Hepatocyte (in vitro differentiated cells): ENCODE measurements around the gene MED15. TPM values are rescaled to one million over a fixed set of nuclear protein-coding genes. Genes with fewer than 3 reads are reported as not detected.

Experiments used
- DNase-seq: peaks from one replicate; pipeline ENCODE4 v3.0.0-alpha.2; 2016; ENCODE audit warnings: low spot score
- H2AFZ ChIP-seq: fragments of 200-600 bp; sonication (generic); 2 replicates; pipeline ENCODE4 v1.6.0; 2016; ENCODE audit warnings: antibody characterized with exemption, mild to moderate bottlenecking
- H3K27ac ChIP-seq: fragments of 200-600 bp; sonication (generic); 2 replicates; pipeline ENCODE4 v1.5.1; 2016; ENCODE audit warnings: mild to moderate bottlenecking
- H3K27me3 ChIP-seq: fragments of 200-600 bp; sonication (generic); 2 replicates; pipeline ENCODE4 v1.6.1; 2016
- H3K36me3 ChIP-seq: fragments of 200-600 bp; sonication (generic); replicated peaks from 2 replicates; pipeline ENCODE4 v1.5.1; 2016; ENCODE audit warnings: low read depth; ENCODE audit not compliant: insufficient read depth
- H3K4me1 ChIP-seq: fragments of 200-600 bp; sonication (generic); 2 replicates; pipeline ENCODE4 v1.5.1; 2016; ENCODE audit warnings: mild to moderate bottlenecking, moderate library complexity; ENCODE audit not compliant: insufficient read depth
- H3K4me2 ChIP-seq: fragments of 200-600 bp; sonication (generic); 2 replicates; pipeline ENCODE4 v1.6.0; 2016
- H3K4me3 ChIP-seq: fragments of 200-600 bp; sonication (generic); 2 replicates; pipeline ENCODE4 v1.5.1; 2016; ENCODE audit warnings: mild to moderate bottlenecking
- H3K79me2 ChIP-seq: fragments of 200-600 bp; sonication (generic); 2 replicates; pipeline ENCODE4 v1.6.0; 2017; ENCODE audit warnings: mild to moderate bottlenecking
- H3K9me2 ChIP-seq: fragments of 200-600 bp; sonication (generic); replicated peaks from 2 replicates; pipeline ENCODE4 v1.6.0; 2017; ENCODE audit warnings: mild to moderate bottlenecking; ENCODE audit not compliant: insufficient read depth
- H3K9me3 ChIP-seq: fragments of 200-600 bp; sonication (generic); 2 replicates; pipeline ENCODE4 v1.5.1; 2016; ENCODE audit warnings: low read depth, mild to moderate bottlenecking
- H4K20me1 ChIP-seq: fragments of 200-600 bp; sonication (generic); 2 replicates; pipeline ENCODE4 v1.6.0; 2016; ENCODE audit warnings: mild to moderate bottlenecking; ENCODE audit not compliant: insufficient read depth, poor library complexity, severe bottlenecking
- EZH2 ChIP-seq: fragments of 200-600 bp; sonication (generic); IDR thresholded peaks from 2 replicates; pipeline ENCODE4 v1.6.1; 2016; ENCODE audit warnings: antibody characterized with exemption, mild to moderate bottlenecking, borderline replicate concordance
- EZH2phosphoT487 ChIP-seq: fragments of 200-600 bp; sonication (generic); IDR thresholded peaks from one replicate; pipeline ENCODE4 v1.6.1; 2018; ENCODE audit warnings: antibody characterized with exemption, mild to moderate bottlenecking, low read depth, moderate library complexity; ENCODE audit not compliant: unreplicated experiment, severe bottlenecking
- WGBS: methylation state at CpG from one replicate; pipeline ENCODE4 v1.1.6; 2016; ENCODE audit warnings: low lambda C conversion rate; ENCODE audit errors: missing lambda C conversion rate; 5-methylcytosine and 5-hydroxymethylcytosine counted together
- polyA plus RNA-seq: library from polyadenylated mRNA; unstranded; fragments of >200 nt; fragmentation: Nextera tagmentation; extraction: Ambion mirVana; gene quantifications from 2 replicates; pipeline ENCODE4 v1.2.1, GENCODE V29; 2016
- total RNA-seq: library from RNA; depleted of rRNA; stranded (reverse); fragments of >200 nt; gene quantifications from 2 replicates; pipeline ENCODE4 v1.2.3, GENCODE V29; 2014
- TF ChIP-seq, protein P1 (sequence below): fragments of 200-600 bp; sonication (generic); IDR thresholded peaks from 2 replicates; pipeline ENCODE4 v1.5.1; 2016; ENCODE audit warnings: antibody characterized with exemption, mild to moderate bottlenecking; ENCODE audit not compliant: poor library complexity

MED15 gene
- total and polyA plus RNA-seq, 2 experiments from 2014 or later = 31.5 to 53.1 TPM

DNA sequence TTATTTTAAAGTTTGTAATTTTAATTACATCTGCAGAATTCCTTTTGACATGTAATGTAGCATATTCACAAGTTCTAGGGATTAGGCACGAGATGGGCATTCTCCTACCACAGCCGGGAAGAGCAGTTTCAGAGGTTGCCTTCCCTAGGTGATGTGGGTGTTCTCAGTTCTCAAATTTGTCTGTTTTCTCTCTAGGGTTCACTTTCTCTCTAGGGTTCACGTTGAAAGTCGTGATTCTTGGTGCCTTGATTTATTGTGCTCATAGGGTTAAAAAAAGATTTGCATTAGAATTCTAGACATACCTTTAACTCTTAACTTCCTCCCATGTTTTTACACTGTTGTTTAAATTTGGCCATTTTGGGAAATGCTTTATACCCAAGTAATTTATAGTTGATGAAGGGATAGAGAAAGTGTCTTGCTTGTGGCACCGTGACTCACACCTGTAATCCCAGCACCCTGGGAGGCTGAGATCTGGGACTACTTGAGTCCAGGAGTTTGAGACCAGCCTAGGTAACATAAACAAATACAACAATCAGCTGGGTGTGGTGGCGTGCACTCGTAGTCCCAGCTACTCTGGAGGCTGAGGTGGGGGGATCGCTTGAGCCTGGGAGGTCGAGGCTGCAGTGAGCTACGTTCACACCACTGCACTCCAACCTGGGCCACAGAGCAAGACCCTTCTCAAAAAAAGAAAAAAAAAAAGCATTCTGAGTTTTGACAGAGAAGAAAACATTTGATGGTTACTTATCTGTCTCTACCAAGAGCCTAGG is 3.6 kb downstream of the MED15 start:
- peaks cover 28% of the 10 kb centered on the region for H3K4me1 ChIP-seq
- no peaks in the 10 kb centered on the region for H3K9me2 ChIP-seq
- H3K9me3 ChIP-seq = no peaks in the 10 kb centered on the region
- H3K27ac ChIP-seq = peak overlapping the region; percentile 80
- WGBS = 85% methylated on average over 10 of the region's 10 CpGs
- H3K79me2 ChIP-seq = peaks cover 82% of the 10 kb centered on the region
- H3K4me2 ChIP-seq = peak overlapping the region; percentile 98
- H3K36me3 ChIP-seq = no peaks in the 10 kb centered on the region
- H3K4me3 ChIP-seq = no peak overlapping the region
- H3K27me3 ChIP-seq = no peaks in the 10 kb centered on the region
- H2AFZ ChIP-seq = no peak overlapping the region
- peaks cover 68% of the 10 kb centered on the region for H4K20me1 ChIP-seq
- no peak for DNase-seq
- TF ChIP-seq, protein P1, sequence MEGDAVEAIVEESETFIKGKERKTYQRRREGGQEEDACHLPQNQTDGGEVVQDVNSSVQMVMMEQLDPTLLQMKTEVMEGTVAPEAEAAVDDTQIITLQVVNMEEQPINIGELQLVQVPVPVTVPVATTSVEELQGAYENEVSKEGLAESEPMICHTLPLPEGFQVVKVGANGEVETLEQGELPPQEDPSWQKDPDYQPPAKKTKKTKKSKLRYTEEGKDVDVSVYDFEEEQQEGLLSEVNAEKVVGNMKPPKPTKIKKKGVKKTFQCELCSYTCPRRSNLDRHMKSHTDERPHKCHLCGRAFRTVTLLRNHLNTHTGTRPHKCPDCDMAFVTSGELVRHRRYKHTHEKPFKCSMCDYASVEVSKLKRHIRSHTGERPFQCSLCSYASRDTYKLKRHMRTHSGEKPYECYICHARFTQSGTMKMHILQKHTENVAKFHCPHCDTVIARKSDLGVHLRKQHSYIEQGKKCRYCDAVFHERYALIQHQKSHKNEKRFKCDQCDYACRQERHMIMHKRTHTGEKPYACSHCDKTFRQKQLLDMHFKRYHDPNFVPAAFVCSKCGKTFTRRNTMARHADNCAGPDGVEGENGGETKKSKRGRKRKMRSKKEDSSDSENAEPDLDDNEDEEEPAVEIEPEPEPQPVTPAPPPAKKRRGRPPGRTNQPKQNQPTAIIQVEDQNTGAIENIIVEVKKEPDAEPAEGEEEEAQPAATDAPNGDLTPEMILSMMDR = no peak
- TF ChIP-seq EZH2 = no peak
- TF ChIP-seq EZH2phosphoT487 = no peak

DNA sequence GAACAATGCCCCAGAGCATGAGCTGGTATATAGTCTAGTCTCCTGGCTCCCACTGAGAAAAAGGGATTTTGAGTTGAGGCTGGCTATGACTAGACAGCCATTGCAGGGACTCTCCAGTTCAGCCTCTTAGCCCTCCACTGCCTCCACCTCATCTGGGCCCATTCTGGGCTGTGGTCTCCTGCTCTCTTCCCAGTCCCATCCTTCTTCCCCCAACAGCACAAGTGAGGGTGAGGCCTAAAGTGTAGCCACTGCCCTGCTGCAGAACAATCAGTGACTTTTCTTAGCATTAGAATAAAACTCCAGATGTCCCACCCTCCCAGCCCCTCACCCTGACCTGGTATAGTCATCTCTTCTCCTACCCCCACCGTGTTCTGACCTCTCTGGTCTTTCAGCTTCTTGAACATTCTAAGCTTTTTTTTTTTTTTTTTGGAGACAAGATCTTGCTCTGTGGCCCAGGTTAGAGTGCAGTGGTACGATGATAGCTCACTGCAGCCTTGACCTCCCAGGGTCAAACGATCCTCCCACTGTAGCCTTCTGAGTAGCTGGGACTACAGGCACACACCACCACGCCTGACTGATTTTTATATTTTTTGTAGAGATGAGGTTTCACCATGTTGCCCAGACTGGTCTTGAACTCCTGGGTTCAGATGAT is 4.3 kb downstream of the MED15 start:
- Histone ChIP-seq H3K36me3 (no peaks in the 10 kb centered on the region), H3K27me3 (no peaks in the 10 kb centered on the region), H3K4me3 (no peak overlapping the region), H4K20me1 (peaks cover 74% of the 10 kb centered on the region), H3K79me2 (peaks cover 89% of the 10 kb centered on the region), H3K4me1 (peaks cover 28% of the 10 kb centered on the region), H3K4me2 (no peak overlapping the region), H3K9me2 (no peaks in the 10 kb centered on the region), H3K27ac (peak overlapping the region; percentile 80), H3K9me3 (no peaks in the 10 kb centered on the region), H2AFZ (no peak overlapping the region)
- DNase-seq = no peak
- TF ChIP-seq, protein P1 = no peak
- no peak for TF ChIP-seq EZH2
- TF ChIP-seq EZH2phosphoT487 = no peak
- 74% methylated on average over 4 of the region's 4 CpGs for WGBS

DNA sequence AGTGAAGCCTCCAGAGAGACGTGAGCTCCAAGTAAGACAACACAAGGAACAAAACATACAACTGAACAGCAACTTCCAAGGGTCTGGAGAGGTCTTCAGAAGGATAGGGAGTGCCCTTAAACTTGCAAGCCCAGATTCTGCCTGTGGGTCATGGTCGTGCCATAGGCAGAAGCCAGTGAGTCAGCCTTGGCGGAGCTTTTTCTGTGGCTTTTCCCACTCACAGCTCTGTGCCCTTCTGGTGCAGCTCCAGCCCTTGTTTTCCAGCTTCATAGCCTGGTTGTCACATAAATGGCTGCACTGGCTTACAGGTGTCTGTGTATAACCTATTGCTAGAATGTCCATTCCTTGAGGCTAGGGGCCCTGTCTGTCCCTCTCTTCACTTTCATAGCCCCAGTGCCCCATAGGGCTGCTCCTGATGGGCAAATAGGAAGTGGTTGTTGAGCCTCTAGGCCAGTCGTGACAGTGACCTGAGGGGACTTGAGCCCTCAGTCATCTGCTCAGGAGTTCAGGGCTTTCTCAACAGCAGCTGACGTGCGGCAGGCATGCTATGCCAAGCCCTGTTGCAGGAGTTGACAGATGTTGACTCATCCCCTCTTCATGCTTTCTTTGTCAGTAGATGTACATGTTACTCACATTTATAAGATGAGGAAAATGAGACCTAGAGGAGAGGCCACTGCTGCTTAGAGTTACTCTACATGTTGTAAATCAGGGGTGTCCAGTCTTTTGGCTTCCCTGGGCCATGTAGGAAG is 7.4 kb downstream of the MED15 start:
- Histone ChIP-seq H3K4me2 (no peak overlapping the region), H3K4me3 (no peak overlapping the region), H2AFZ (no peak overlapping the region), H4K20me1 (peaks cover 97% of the 10 kb centered on the region), H3K9me3 (no peaks in the 10 kb centered on the region), H3K79me2 (peaks cover 100% of the 10 kb centered on the region), H3K9me2 (no peaks in the 10 kb centered on the region), H3K27ac (peak overlapping the region; percentile 68), H3K4me1 (peaks cover 20% of the 10 kb centered on the region), H3K36me3 (no peaks in the 10 kb centered on the region), H3K27me3 (no peaks in the 10 kb centered on the region)
- DNase-seq = peak; percentile 64
- TF ChIP-seq EZH2 (no peak), EZH2phosphoT487 (no peak)
- TF ChIP-seq, protein P1 = no peak
- 76% methylated on average over 6 of the region's 6 CpGs for WGBS
